Activated CD4-positive, alpha-beta T cell treated with anti-CD3 and anti-CD28 coated beads, Interleukin-2, amount 50 U/mL, for 48 hours (primary cell): ENCODE data around the gene ELF2.
"Not testable (repeated sequence)": the region's sequence is repeated elsewhere in the genome, so short reads cannot be mapped to it uniquely, and the experiment has no call there.

Experiments
- DNase-seq, 2 experiments: peaks; one replicate each; pipeline ENCODE4 v3.0.0-alpha.2; 2020

ELF2 gene

DNA sequence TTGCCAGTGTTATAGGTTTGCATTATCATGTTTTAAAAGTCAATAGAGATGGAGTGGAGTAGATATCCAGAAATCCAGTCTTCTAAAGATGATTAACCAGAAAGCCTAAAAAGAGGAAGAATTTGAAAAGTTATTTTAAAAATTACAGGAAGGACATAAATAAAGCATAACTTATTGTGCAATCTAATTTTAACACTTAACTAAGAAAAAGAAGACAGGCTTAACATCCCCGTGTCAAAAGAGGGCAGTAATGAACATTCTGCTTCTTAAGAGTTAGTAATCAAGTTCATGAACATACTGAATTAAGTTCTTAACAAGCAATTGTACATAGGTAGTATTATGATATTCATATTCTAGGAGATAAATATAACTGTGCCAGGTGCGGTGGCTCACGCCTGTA is 39.3 kb downstream of the ELF2 start:
- no peak for DNase-seq

DNA sequence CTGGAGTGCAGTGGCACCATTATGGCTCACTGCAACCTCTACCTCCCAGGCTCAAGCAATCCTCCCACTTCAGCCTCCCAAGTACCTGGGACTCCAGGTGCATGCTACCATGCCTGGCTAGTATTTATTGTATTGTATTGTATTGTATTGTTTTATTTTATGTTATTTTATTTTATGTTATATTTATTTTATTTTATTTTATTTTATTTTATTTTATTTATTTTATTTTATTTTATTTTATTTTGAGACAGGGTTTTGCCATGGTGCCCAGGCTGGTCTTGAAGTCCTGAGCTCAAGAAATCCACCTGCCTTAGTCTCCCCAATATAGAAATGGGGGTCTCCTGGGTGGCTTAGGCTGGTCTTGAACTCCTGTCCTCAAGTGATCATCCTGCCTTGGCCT is 42.6 kb downstream of the ELF2 start:
- DNase-seq, result no peak

DNA sequence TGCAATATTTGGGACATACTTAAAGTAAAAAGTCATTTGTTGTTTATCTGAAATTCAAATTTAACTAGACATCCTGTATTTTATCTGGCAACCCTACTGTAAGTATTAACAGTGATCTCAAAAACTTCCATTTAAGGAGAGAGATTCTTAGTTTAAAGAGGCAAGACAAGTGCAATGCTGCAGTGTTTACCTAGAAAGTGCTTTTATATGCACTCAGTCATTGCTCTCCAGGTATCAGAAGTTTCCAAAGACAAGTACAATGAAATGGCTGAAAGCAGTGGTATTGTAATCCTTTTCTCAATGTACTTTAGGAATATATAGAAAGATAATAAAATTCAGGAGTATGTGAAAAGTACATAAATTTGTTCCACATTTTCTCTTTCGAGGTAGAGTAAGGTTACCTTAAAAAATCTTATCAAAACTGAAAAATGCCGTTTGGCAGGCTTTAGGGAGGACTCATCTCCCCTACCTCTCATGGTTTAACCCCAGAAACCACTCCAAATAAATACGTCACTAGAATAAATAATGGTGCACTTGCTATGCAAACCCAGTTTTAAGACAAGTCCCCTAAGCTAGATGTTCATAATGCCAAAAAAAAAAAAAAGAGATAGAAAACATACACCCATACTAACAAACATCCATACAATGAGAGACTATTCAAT is 45.7 kb downstream of the ELF2 start:
- no peak for DNase-seq

DNA sequence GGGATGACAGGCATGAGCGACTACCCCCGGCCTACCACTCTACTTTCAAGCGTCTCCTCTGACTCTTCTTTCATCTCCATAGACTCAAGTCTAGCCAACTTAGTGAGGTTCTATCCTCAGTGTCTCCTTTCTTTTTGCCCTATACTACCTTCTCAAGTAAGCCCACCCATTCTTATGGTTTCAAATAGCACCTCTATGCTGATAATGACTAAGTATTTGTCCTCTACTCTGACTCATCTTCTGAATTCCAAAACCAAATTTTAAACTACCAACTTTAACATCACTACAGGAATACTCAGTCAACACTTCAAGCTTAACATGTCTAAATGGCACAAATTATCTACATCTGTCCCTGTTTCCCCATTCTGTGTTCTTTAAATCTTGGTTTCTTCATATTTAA is 47.8 kb downstream of the ELF2 start:
- no peak for DNase-seq

DNA sequence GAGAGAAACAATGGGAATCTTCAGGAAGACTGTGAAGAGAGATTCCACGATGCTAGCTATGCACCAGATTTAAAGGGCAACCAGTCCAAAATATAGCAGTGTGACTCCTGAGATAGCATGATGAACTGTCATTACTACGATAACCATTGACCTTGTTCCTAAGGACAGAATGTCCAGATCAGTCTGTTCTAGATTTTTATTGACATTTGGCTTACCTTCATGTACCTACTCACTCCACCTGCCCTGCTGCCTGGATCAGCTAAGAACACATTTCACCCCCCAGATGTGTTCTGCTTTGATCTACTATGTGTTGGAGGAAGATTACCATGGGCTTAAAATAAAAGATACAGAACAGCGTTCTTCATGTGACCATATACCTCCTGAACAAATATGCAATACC is 50.1 kb downstream of the ELF2 start:
- DNase-seq, result no peak

DNA sequence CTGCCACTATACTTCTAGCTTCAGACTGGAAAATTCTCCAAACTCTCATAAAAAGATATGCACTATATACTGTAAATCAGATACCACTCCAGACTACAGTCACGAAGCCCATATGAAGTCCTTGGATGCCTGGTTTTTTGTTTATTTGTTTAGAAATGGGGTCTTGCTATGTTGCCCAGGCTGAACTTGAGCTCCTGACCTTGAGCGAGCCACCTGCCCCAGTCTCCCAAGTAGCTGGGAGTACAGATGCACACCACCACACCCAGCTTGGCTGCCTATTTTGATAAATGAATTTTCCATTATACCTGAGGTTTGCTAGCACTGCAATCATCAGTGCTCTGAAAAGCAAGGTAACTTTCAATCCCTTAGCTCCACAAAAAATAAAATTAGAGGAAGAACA is 53.1 kb downstream of the ELF2 start:
- DNase-seq, result no peak

DNA sequence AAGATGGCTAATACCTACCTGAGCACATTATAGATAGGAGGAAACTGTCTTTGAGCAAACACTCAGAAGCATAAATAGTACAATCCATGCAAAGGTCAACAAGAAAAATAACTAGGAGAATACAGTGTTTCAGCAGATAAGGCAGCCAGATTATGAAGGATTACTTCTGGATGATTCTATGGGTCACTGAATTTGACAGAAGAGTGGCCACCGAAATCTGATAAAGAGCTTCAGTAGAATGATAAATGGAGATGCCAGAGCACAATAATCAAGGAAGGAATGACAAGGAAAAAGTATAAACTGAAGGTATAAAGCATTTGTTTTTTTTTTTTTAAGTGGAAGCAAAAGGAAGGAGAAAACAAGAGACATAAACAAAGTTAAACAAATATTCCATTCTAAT is 58.7 kb downstream of the ELF2 start:
- no peak for DNase-seq

DNA sequence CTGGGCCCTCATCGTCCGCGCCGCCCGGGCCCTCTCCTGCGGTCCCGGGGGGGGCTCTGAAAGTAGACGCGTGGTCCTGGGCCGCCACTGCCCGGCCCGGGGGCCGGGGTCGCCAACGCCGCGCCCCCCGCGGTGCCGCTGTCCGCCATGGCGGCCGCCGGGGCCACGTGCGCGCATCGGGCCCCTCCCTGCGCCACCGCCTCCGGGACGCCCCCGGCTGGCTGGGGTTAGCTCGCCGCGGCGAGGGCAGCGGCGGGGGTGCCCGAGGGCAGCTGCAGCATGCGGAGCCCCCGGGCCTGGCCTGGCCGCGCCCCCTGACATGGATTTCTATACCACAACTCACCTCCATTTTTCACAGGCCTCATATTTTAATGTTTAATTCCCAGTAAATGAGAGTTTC is 61.8 kb downstream of the ELF2 start:
- no peak for DNase-seq

DNA sequence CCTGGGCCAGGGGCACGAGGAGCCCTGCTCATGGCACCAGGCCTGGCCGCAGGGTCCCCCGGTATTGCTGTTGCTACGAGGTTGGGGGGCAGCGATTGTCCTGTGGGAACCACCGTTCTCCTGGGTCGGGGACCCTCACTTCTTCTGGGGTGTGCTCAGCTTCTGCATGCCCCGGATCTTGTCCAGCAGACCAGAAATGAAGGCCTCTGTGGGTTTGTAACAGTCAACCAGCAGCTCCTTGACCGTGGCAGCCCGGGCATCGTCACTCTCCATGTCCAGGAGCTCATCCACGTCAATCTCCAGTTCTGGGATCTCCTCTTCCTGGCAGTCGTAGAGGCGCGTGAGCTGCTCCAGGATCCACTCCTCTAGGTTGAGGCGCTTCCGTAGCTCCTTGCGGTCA is 62.2 kb downstream of the ELF2 start:
- DNase-seq, result not testable (repeated sequence)

DNA sequence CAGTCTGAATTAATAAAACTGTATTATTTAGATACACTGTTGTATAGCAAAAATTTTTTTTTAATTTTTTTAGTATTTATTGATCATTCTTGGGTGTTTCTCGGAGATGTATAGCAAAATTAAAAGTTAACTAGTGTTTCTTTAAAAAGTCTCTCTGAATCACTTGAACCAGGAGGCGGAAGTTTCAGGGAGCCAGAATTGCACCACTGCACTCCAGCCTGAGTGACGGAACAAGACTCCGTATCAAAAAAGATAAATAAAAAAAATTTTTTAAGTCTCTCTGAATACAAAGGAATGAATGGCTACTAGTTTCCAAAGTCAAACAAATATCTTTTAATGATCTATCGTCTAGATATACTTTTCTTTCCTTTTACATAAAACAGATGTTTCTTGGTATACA is 64.4 kb downstream of the ELF2 start:
- DNase-seq, result no peak

DNA sequence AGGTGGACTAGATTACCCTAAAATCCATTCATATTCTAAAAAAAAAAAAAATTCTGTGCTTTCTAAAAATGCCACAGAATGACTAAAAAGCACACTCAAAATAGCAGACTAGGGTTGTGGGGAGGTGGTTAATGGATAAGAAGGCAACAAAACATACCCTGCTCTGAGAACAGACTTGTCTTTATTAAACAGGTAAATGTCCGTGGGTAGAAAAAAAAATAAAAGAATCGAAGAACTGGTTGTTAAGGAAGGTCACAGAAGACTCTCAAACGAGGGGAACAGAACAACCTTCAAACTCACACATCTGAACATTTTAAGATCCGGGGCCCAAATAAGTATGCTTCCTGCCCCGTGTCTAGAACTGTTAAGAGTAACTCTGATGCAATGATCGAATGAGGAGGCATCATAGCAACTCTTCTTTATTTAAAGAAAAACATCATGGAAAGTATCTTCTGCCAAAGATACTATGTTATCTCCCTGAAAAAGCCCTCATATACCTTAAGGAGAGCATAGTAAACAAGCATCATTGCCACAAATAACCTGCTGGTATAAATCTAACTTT is 68.4 kb downstream of the ELF2 start:
- DNase-seq, result no peak

DNA sequence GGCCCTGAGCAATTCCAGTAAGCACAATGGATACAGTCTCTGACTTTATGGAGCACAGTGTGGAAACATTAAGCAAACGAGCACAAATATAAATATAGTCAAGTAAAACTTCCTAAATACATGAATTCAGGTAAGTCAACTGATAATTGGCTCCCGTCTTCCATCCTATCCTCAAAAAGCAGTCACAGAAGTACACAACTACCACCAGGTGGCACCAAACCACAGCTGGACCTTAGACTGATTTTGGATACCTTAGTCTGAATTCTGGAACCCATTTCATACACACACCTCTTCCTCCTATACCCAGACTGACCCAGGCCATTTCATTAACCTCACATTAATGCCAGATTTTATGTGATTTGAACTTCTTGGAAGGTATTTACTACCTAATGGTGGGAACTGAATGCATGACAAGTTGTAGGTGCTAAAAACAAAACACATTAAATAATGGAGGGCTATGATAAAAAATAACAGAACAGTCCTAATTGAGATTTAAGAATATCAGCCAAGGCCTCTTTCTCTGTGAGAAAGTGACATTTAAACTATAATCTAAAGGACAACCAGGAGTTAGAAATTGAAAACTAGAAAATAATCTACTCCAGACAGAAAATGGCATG is 77.5 kb downstream of the ELF2 start:
- peak; percentile 71 to 75 for DNase-seq

DNA sequence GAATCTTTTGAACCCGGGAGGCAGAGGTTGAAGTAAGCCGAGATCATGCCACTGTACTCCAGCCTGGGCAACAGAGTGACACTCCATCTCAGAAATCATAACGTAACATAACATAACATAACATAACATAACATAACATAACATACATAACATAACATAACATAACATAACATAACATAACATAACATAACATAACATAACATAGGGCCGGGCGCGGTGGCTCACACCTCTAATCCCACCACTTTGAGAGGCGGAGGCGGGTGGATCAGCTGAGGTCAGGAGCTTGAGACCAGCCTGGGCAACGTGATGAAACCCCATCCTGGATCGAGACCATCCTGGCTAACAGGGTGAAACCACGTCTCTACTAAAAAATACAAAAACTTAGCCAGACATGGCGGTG is 84.7 kb downstream of the ELF2 start:
- DNase-seq, result no peak

DNA sequence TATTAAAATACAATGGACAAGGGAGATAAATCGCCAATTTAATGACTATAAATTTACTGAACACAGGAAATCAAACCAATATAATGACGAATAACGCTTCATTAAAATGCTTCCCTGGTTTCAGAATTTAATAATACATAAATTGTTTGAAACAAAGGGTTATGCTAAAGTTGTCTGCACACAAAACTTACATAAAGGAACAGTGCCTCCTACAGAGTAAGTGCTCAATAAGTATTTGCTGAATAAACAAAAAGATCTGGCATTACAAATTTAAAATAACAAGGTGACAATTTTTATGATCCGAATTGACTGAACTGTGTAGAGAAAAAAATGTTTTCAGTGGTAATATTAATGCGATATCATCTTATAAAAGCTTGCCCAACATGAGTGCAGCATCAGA is 91.9 kb downstream of the ELF2 start:
- DNase-seq, result no peak

DNA sequence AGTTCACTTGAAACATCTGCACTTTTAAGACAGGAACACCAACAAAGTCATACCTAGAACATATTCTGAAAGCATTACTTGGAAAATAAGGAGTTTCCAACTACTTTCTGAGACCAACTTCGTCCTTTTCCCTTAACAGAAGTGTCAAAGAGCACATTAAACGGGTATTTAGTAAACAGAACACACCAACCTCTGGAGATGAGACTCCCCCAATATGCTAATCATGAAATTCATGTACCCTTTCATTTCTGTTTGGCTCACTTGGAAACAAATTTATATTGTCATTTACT is 92.3 kb downstream of the ELF2 start:
- DNase-seq, result no peak

DNA sequence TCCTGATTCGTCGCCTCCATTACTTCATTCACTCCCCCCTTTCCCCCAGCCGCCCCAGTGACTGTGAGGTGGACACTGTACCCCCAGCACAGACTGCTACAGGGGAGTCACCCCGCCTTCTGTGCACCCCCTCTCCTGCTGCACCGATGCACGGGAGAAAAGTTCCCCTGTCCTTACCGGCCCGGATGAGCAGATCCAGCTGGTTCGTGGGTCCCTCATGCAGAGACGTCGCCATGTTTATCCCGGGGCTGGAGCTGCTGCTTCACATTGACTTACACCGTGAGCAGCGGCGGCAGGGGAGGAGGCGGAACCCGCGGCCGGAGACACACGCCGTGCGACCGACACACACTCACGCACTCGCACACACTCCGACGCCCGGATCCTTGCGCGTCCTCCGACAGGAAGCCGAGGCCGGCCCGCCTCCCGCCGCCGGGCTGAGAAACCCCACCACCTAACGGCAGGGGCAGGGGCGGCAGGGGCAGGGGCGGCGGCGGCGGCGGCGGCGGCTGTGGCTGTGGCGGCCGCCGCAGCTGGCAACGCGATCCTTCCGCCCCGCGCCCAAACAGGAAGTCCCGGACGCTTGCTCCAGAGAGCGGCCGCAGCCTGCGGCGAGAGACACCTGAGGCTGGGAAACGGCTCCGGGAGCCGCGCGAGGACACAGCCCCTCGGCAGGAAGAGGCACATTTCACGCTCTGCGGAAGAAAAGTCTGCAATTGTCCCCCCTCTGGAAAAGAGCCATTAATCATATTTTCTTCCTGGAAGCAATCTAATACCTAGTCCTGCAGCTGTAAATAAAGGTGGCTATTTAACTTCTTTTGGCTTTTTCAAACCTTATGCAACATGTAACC is 92.8 kb downstream of the ELF2 start:
- DNase-seq, result peak; percentile 85 to 88

DNA sequence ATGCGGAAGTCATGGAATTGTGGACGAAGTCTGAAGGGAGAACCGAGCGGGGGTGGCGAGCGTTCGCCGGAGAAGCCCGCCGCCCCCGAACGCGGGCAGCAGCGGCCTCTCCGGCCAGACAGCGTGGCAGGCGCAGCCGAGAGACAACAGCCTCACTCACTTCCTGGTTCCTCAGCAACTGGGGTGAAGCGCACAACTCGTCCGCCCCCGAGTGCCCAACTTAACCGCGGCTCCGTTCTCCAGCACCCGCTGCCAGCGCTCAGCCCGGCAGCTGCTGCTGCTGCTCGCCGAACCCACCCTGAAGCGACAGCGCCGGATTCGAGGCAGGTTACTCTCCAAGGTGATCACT is 93.4 kb downstream of the ELF2 start:
- peak; percentile 63 to 72 for DNase-seq

DNA sequence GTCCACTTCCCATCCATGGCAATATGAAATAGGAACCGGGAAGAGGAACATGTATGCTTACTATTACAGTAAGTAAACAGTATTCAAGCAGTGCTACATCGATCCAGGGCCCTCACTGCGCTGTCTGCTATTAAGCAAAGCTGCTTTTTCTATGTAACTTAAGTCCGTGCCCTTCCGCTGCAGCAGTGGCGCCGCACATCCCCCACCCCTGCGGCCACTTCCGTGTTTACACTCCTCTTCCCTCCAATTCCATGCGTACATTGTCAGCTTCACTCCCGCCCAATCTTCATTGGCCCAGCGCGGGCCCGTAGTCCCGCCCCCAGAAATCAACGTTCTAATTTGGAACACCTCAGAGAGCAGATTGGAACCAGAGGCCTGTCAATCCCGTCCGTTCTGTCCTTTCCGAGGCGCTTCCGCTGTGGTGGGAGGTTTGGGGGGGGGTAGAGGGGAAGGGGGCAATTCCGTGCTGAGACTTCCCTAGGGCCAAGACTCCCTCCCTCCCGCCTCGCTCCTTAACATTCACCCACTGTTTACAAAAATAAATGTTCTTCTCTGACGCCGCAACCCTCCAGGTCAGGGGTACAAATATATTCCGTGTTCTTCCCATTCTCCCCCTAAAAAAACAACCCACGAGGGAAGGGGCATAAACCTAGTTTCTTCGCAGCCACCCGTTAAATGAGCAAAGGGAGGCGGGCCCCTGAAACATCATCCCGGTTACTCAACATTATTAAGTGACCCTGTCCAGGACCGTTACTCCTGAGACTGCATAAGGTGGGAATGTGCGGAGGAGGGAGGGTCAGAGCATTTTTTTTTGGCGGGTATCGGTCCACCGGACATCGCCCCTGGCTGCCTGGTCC is 94.0 kb downstream of the ELF2 start:
- peak; percentile 89 to 94 for DNase-seq

DNA sequence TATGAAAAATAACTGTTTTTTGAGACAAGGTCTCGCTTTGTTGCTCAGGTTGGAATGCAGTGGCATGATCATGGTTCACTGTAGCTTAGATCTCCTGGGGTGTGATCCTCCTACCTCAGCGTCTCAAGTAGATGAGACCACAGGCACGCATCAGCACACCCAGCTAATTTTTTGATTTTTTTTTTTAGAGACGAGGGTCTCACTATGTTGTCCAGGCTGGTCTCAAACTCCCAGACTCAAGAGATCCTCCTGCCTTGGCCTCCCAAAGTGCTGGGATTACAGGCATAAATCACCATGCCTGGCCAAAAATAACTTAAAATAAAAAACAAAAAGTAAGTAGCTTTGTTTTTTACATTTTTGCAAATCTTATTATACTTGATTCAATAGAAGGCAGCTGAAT is 98.1 kb downstream of the ELF2 start:
- DNase-seq, result no peak

DNA sequence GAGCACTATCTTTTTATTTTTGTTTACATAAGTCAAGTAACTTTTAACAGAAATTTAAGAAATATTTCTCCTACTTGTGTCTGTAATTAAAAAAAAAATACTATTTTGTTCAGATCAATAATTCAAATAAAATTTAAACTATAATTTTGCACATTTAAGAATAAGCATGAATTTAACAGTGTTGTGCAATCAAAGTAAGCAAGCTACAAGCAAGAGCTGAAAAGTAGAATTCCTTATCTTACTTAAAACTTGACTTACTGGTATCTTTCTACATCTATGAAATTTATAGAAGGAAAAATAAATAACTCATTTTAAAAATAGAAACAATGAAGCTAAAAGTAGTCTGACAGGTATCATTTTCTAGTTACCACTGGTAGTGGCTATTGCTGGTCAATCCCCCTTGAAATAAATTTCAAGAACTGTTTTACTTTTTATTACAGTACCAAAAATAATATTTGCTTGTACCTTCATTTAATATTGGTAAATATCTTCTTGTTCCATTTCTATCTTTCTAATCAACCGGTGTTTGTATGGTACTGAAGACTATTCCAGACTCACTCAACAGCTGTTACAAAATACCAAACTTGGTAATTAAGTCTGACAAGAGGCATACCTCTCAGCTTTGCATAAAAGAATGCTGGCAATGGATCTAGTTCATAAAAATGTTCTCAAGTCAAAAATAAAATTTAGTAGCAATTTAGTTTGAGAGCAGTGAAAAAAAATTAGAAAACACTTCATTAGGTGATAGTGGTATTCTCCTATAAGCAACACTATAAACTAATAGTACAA is 99.3 kb downstream of the ELF2 start:
- DNase-seq, result no peak

DNA sequence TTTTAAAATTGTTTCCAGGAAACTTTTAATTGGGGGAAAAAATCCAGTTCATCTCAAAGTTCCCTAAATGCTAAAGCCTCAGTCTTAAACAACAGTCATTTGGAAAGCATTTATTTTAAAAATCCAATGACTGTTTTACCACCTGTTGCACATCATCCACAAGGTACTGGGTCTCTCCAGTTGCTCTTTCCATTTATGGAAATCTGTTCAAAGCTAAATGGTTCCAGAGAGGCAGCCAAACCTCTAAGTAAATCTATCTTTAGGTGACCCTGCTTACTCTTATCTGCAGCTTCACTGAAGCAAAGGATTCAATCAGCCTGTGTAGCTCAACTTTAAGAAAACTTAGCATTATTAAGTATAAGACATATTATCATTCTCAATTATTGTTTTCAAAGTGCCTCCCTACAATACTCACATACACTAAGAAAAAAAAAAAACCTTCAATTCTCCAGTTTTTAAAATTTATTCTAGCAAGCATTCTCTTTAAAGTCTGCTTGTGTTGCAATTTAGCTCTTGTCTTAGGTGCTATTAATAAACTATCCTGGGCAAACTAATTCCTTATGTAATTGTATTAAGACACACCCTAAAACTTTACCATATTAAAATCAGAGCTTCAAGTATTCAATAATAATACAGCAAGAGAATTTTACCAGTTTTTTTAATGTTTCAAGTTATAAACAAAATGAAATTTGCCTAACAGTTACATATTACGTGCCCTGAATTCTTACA is 100.8 kb downstream of the ELF2 start:
- no peak for DNase-seq

DNA sequence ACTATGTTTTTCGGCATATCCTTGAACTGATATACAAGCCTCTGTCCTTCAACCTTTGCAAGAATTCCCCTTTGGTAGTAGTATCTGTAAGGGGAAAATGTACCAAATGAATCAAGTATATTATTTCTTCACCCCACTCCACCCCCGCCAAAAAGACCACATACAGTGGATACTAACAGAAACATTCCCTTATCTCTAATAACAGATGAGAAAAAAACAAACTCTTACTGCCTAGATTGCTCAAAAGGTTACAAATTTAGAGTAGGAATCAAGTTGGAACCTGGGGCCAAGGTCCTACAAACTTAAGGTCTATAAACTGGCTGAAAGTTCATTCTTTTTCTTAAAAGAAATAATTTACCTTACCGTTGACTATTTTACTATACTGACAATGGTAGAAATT is 116.4 kb downstream of the ELF2 start:
- no peak for DNase-seq
